Thymus (tissue), 11 donors: Measurements from ENCODE around the gene RAP1GAP2. TPM values are rescaled to one million over a fixed set of nuclear protein-coding genes. Genes with fewer than 3 reads are reported as not detected.

Experiments
- DNase-seq, 9 donors: peaks; one replicate each; pipeline ENCODE4 v3.0.0-alpha.2; 2013; ENCODE audit warnings: low spot score in 9 of 9, low read depth in 6 of 9, missing footprints in 1 of 9
- H3K27ac ChIP-seq, 2 donors: one replicate each; pipeline ENCODE4 v1.5.1; 2013; ENCODE audit warnings: control low read depth in 1 of 2, low read depth in 1 of 2, low read length in 1 of 2, mild to moderate bottlenecking in 1 of 2, moderate library complexity in 1 of 2
- H3K27me3 ChIP-seq, 2 donors: one replicate each; pipeline ENCODE4 v1.5.1; 2013; ENCODE audit warnings: low read length in 1 of 2; ENCODE audit not compliant: control insufficient read depth in 2 of 2, insufficient read depth in 1 of 2
- H3K36me3 ChIP-seq, 2 donors: one replicate each; pipeline ENCODE4 v1.5.1; 2013; ENCODE audit warnings: low read length in 1 of 2, mild to moderate bottlenecking in 1 of 2, moderate library complexity in 1 of 2; ENCODE audit not compliant: control insufficient read depth in 2 of 2, insufficient read depth in 2 of 2
- H3K4me1 ChIP-seq, 2 donors: one replicate each; pipeline ENCODE4 v1.5.1; 2013; ENCODE audit warnings: low read length in 2 of 2; ENCODE audit not compliant: control insufficient read depth in 2 of 2, insufficient read depth in 2 of 2
- H3K4me3 ChIP-seq, 2 donors: one replicate each; pipeline ENCODE4 v1.5.1; 2013; ENCODE audit warnings: low read length in 2 of 2, control low read depth in 1 of 2, mild to moderate bottlenecking in 1 of 2
- H3K9me3 ChIP-seq, 2 donors: one replicate each; pipeline ENCODE4 v1.5.1; 2013; ENCODE audit warnings: low read length in 1 of 2, mild to moderate bottlenecking in 1 of 2; ENCODE audit not compliant: control insufficient read depth in 2 of 2, insufficient read depth in 1 of 2
- WGBS: extraction: QIAGEN DNeasy Blood & Tissue Kit; methylation state at CpG from one replicate; pipeline ENCODE4 v1.1.7; 2013; 5-methylcytosine and 5-hydroxymethylcytosine counted together
- polyA plus RNA-seq: library from polyadenylated mRNA; stranded (reverse); fragments of 200-250 nt; gene quantifications from one replicate; pipeline ENCODE4 v1.2.3, GENCODE V29; 2013
- total RNA-seq: library from RNA; stranded (reverse); fragments of 120-200 nt; gene quantifications from one replicate; pipeline ENCODE4 v1.2.4, GENCODE V29; 2013
- donor health status: healthy.

Gene RAP1GAP2
- total and polyA plus RNA-seq, 2 donors: 1.6 to 3.8 TPM

DNA sequence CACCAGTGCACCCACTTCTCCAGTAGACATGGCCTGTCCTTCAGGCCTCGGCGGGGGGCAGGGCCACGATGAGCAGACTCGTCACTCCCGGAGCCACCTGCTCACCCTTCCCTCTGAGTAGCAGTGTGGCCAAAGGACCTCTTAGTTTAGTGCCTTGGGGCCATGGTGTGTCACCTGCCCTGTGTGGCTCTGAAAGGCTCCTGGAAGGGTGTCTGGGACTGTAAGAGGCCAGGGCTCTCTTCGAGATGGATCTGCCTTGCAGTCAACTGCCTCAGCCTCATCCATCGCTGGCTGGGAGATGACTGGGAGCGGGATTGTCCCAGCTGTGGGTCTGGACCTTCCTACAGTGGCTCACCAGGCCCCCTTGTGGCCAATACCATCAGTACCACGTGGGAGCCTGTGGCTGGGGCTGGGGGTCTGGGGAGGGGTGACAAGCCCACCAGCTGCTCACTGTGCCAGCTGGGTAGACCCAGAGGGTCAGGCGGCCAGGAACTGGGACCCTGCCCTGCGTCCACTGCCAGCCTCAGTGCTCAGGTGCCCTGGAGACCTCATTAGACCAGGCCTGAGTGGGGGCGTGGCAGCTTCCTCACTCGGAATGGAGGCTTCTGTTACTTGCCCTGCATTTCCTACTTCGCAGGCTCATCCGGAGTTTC lies 133.8 kb downstream of the RAP1GAP2 start:
- Histone ChIP-seq H3K4me1 (peaks cover 19 to 41% of the 10 kb centered on the region in 2 donors), H3K27me3 (peaks cover 0 to 2% of the 10 kb centered on the region in 2 donors), H3K27ac (no peak overlapping the region), H3K4me3 (no peak overlapping the region), H3K9me3 (no peaks in the 10 kb centered on the region), H3K36me3 (no peaks in the 10 kb centered on the region)
- peak in 1 of 9 donors; percentile 41 for DNase-seq
- 81% methylated on average over 15 of the region's 15 CpGs for WGBS

DNA sequence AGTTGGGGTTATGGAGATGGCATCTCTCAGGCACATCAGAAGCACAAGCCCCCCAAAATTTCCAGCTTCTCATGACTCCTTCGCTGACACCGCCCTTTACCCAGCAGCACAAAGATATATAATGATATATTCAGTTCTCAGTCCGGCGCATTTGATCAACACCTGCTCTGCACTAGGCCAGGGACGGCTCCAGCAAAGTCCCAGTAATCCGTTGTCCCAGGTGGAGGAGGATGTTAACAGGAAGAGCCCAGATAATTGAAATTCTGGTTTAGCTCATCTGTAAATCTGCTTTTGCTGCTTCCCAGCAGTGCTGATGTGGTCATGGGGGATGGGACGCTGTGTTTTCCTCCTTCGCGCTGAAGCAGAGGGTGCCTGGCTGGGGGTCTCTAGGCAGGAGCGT lies 135.6 kb downstream of the RAP1GAP2 start:
- Histone ChIP-seq H3K4me1 (peaks cover 23 to 53% of the 10 kb centered on the region in 2 donors), H3K9me3 (no peaks in the 10 kb centered on the region), H3K27ac (no peak overlapping the region), H3K36me3 (no peaks in the 10 kb centered on the region), H3K4me3 (no peak overlapping the region), H3K27me3 (peaks cover 0 to 2% of the 10 kb centered on the region in 2 donors)
- WGBS: 64% methylated on average over 10 of the region's 10 CpGs
- DNase-seq: peak in 1 of 9 donors; percentile 35

DNA sequence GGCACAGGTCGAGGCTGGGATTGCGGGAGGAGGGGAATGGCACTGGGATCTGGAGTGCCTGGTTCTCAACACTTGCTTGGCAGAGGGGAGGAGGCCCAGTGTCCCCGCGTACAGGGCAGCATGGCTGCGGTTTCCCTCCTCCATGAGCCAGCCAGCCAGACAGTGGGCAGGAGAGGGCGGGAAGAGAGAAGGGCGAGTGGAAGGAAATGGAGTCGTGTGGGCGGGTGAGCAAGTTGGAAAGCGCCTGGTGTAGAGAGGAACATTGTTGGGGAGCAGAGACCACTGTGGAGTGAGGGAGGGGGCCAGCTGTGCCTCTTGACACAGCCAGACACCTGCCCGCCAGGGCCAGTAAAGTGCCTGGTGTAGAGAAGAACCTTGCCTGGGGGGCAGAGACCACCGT lies 136.7 kb downstream of the RAP1GAP2 start:
- no peaks in the 10 kb centered on the region for H3K9me3 ChIP-seq
- H3K36me3 ChIP-seq: no peaks in the 10 kb centered on the region
- H3K27ac ChIP-seq: no peak overlapping the region
- DNase-seq: no peak
- peaks cover 23 to 56% of the 10 kb centered on the region in 2 donors for H3K4me1 ChIP-seq
- H3K27me3 ChIP-seq: peaks cover 0 to 2% of the 10 kb centered on the region in 2 donors
- no peak overlapping the region for H3K4me3 ChIP-seq
- WGBS: 76% methylated on average over 12 of the region's 12 CpGs

DNA sequence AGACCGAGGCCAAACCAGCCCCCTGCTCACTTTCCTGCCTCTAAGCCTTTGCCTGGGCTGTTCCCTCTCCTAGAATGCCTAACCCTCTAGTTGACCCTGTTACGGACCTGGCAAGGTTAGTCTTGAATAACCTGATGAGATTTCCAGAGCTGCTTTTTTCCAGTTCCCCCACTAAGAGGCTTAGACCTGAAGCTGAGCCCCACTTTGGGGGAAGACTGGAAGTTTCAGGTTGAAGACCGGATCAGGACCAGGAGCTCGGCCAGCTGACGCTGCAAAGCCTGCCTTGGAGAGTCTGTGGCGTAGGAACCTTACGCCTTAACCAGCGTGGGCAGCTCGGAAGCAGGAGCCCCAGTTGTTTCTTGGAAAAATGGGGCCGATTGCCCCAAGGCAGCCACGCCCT lies 137.4 kb downstream of the RAP1GAP2 start:
- no peaks in the 10 kb centered on the region for H3K36me3 ChIP-seq
- peaks cover 23 to 56% of the 10 kb centered on the region in 2 donors for H3K4me1 ChIP-seq
- WGBS: 97% methylated on average over 11 of the region's 11 CpGs
- no peaks in the 10 kb centered on the region for H3K9me3 ChIP-seq
- H3K27me3 ChIP-seq: peaks cover 0 to 2% of the 10 kb centered on the region in 2 donors
- H3K4me3 ChIP-seq: no peak overlapping the region
- no peak overlapping the region for H3K27ac ChIP-seq
- no peak for DNase-seq

DNA sequence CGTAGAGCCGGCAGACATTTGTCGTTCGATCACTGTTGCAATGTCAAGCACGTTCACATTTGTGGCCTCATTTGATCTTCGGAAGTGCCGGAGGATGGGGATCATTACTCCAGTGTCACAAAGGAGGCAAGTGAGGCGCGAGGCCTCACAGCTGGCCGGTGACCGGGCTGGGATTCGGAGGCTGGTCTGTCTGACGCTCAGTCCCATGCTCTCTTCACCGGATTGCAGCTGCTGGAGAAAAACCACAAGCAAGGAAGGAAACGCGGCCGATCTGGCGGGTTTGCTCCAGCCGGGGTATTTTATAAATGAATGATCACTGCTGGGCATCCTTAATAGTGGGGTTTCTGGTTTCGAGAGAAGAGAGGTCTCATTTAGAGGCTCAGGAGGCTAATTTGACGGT lies 139.4 kb downstream of the RAP1GAP2 start:
- no peak overlapping the region for H3K4me3 ChIP-seq
- H3K9me3 ChIP-seq: no peaks in the 10 kb centered on the region
- H3K4me1 ChIP-seq: peaks cover 19 to 44% of the 10 kb centered on the region in 2 donors
- H3K27ac ChIP-seq: no peak overlapping the region
- peaks cover 0 to 2% of the 10 kb centered on the region in 2 donors for H3K27me3 ChIP-seq
- no peaks in the 10 kb centered on the region for H3K36me3 ChIP-seq
- no peak for DNase-seq
- WGBS: 36% methylated on average over 21 of the region's 21 CpGs

DNA sequence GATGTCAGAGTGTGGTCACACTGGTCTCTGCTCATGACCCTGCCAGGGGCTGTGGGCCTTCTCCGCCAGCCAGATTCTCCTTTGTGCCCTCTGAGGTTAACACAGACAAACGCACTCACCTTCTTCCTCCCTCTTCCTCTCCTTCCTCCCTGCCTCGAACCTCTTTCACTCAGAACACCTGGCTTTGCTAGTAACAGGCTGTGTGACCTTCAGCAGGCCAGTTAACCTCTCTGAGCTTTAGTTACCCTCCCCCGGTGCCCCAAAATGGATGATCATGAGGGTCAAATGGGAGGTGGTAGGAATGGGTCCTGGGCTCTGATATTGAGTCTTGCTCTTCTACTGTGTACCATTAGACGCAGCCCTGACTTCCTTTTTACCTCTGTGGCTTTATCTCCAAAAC lies 140.1 kb downstream of the RAP1GAP2 start:
- H3K4me1 ChIP-seq: peaks cover 13 to 37% of the 10 kb centered on the region in 2 donors
- DNase-seq: peak in 1 of 9 donors; percentile 31
- H3K36me3 ChIP-seq: no peaks in the 10 kb centered on the region
- no peak overlapping the region for H3K27ac ChIP-seq
- no peaks in the 10 kb centered on the region for H3K9me3 ChIP-seq
- peaks cover 0 to 2% of the 10 kb centered on the region in 2 donors for H3K27me3 ChIP-seq
- WGBS: 59% methylated on average over 5 of the region's 5 CpGs
- no peak overlapping the region for H3K4me3 ChIP-seq

DNA sequence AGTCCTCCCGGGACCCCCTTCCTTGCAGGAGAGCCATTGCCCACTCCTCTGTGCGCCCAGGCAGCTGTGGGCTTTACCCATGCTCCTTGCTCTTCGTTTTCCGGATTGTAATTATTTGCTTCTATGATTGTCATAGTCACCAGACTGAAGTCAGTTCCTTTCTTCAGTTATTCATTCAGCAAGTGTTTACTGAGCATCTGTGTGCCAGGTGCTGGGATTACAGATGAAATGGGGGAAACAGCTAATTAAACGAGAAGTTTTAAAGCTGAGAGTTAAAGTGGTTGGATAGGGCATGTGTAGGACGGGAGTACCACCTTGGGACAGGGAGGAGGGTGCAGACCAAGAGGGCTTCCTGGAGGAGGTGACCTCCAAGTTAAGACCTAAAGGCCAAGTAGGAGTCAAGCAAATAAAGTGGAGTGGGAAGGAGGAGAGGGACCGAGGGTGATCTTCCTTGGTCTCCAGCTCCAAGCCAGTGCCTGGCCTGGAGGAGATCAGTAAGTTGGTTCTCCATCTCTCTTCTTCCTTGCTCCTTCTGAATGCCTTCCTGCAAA lies 140.6 kb downstream of the RAP1GAP2 start:
- 93% methylated on average over 7 of the region's 7 CpGs for WGBS
- H3K9me3 ChIP-seq: no peaks in the 10 kb centered on the region
- no peak for DNase-seq

DNA sequence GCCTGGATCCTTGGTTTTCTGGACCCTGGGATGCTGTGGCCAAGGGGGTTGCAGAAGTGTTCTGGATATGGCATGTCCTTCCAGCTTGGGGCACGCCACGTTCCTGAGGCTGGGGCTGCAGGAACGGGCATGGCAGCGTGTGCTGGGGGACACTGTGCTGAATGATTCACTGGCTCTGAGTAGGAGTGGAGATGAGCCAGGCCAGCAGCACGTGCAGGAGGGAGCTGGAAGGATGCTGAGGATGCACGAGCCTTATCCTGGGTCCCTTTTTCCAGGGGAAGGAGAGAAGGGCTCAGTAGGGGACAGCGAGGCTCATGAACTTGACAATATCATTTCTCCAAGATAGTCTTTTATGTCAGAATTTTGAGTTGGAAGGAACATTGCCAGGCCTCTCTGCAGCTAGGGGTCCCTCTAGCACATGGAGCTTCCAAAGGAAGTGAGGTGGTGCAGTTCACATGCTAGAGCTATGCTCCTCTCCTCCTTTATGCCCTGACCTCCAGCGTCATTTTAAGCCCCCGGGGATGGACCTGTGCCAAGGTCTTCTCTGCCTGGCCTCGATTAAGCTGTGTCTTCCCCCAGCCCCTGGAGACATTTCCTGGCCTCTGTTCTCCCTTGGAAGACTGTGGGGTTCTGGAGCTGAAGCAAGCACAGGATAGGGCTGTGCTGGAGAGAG lies 141.2 kb downstream of the RAP1GAP2 start:
- Histone ChIP-seq H3K27ac (no peak overlapping the region), H3K36me3 (no peaks in the 10 kb centered on the region), H3K4me1 (peaks cover 4 to 26% of the 10 kb centered on the region in 2 donors), H3K27me3 (peaks cover 0 to 2% of the 10 kb centered on the region in 2 donors), H3K9me3 (no peaks in the 10 kb centered on the region), H3K4me3 (no peak overlapping the region)
- no peak for DNase-seq
- 83% methylated on average over 10 of the region's 10 CpGs for whole genome bisulfite sequencing

More for the DNA sequence above, 140.6 kb downstream of the RAP1GAP2 start:
- Histone ChIP-seq H3K4me3 (no peak overlapping the region), H3K27me3 (peaks cover 0 to 2% of the 10 kb centered on the region in 2 donors), H3K27ac (no peak overlapping the region), H3K4me1 (peaks cover 8 to 32% of the 10 kb centered on the region in 2 donors), H3K36me3 (no peaks in the 10 kb centered on the region)

DNA sequence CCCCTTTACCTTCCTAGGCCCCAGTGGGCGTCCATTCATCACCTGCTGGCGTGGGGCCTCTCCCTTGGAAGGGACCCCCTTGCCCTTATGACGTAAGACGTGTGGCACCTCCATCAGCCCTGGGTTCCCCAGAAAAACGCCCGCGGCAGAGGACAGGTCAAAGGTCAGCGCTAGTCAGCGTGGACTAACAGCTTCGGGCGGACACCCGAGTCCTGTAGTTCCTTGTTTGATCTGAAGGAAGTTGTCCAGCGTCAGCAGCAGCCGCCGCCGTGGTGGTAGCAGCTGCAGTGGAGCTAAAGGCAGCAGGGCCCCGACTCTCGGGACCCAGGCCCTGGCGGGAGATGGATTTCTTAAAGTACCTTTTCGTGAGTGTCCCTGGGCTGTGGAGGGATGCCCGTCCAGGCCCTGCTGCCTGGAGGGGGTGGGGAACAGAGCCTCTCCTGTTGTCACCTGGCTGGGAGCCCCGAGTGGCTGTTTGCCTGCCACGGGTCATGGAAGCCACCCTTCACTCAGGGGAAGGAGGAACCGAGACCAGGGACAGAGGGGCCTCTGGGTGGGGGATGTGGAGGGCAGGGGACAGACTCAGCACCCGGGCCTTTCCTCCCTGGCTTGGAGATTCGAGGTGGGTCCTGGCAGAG lies 143.6 kb downstream of the RAP1GAP2 start:
- WGBS: 94% methylated on average over 26 of the region's 26 CpGs
- H3K9me3 ChIP-seq: no peaks in the 10 kb centered on the region
- no peak overlapping the region for H3K27ac ChIP-seq
- no peak for DNase-seq
- no peaks in the 10 kb centered on the region for H3K27me3 ChIP-seq
- no peaks in the 10 kb centered on the region for H3K36me3 ChIP-seq
- no peak overlapping the region for H3K4me3 ChIP-seq
- H3K4me1 ChIP-seq: peaks cover 6 to 19% of the 10 kb centered on the region in 2 donors
